ENCODE results near the gene SOS2. TPM values are rescaled to one million over a fixed set of nuclear protein-coding genes. Genes with fewer than 3 reads are reported as not detected.

SOS2 gene
- total RNA-seq, 1 donor, result 9.7 TPM

Small RNAs within 50 kb of the gene (small RNA-seq; reads per million reads assigned to genes)
- gene RF00019, result not detected

Other genes starting within 250 kb of the SOS2 start
- 5.9 TPM for gene VCPKMT, start 115.0 kb downstream of the SOS2 start, total RNA-seq
- 4.0 TPM for gene L2HGDH, start 80.7 kb upstream of the SOS2 start, total RNA-seq
- gene DMAC2L, start 80.7 kb upstream of the SOS2 start, total RNA-seq, result 16.7 TPM
- gene CDKL1, start 165.3 kb upstream of the SOS2 start, total RNA-seq, result 6.5 TPM